ENCODE measurements around the gene SRPK1.

- TF ChIP-seq CTCF (IDR thresholded peaks at IDR 0.05; ENCODE audit: low read length) (no peak), EZH2phosphoT487 (IDR thresholded peaks at IDR 0.05; ENCODE audit: low read length) (no peak)
Measured at GRCh38 chr6:35850208-35850607, 70.7 kb downstream of the SRPK1 start.
